ENCODE measurements around the gene IFNA14. TPM values are rescaled to one million over a fixed set of nuclear protein-coding genes. Genes with fewer than 3 reads are reported as not detected.
A peak's percentile ranks its signal among the peaks of the same experiment; 100 is the strongest.

The IFNA14 gene
- total RNA-seq: not detected

GRCh38 chr9:21239911-21240310 lies at the start of gene IFNA14:
TSS of gene IFNA14 (minus strand) at chr9:21240005. CDS start at chr9:21239935, 70 bp downstream.
- 68 to 81% methylated on average over 2 of the region's 2 CpGs for WGBS, 2 donors
- no peak for TF ChIP-seq POLR2AphosphoS5 (IDR thresholded peaks at IDR 0.05)
- no peak for TF ChIP-seq EP300 (IDR thresholded peaks at IDR 0.05)
- no peak within 1 kb of the TSS for H3K27ac ChIP-seq
- ATAC-seq (ENCODE audit: low FRiP score in 2 of 2) (no peak), DNase-seq (no peak)
- H3K9me3 ChIP-seq: no peaks in the 10 kb centered on the region
- H3K36me3 ChIP-seq: no peaks in the 10 kb centered on the region
- no peaks in the 10 kb centered on the region for H3K4me1 ChIP-seq
- H3K27me3 ChIP-seq: no peaks in the 10 kb centered on the region
- no peak within 1 kb of the TSS for H3K4me3 ChIP-seq

GRCh38 chr9:21287280-21287679 lies 47.5 kb upstream of the IFNA14 start:
- Histone ChIP-seq H3K4me3 (no peak overlapping the region), H3K4me1 (no peaks in the 10 kb centered on the region), H3K36me3 (no peaks in the 10 kb centered on the region), H3K27me3 (no peaks in the 10 kb centered on the region), H3K9me3 (no peaks in the 10 kb centered on the region), H3K27ac (no peak overlapping the region)
- 59 to 69% methylated on average over 3 of the region's 3 CpGs for WGBS, 2 donors
- no peak for DNase-seq
- TF ChIP-seq CTCF (IDR thresholded peaks at IDR 0.05) (no peak), POLR2A (IDR thresholded peaks at IDR 0.05) (no peak), EP300 (IDR thresholded peaks at IDR 0.05) (no peak), POLR2AphosphoS5 (IDR thresholded peaks at IDR 0.05) (no peak)
- ATAC-seq (ENCODE audit: low FRiP score in 2 of 2): no peak

- TF ChIP-seq CTCF (IDR thresholded peaks at IDR 0.05): no peak
- no peak for TF ChIP-seq POLR2AphosphoS5 (IDR thresholded peaks at IDR 0.05)
- TF ChIP-seq EP300 (IDR thresholded peaks at IDR 0.05): no peak
- TF ChIP-seq POLR2A (IDR thresholded peaks at IDR 0.05): no peak
- ATAC-seq (ENCODE audit: low FRiP score in 2 of 2) (peak in 1 of 2 donors; percentile 56), DNase-seq (no peak)
- Histone ChIP-seq H3K36me3 (no peaks in the 10 kb centered on the region), H3K27ac (no peak overlapping the region), H3K4me3 (no peak overlapping the region), H3K9me3 (no peaks in the 10 kb centered on the region), H3K4me1 (no peaks in the 10 kb centered on the region), H3K27me3 (no peaks in the 10 kb centered on the region)
- 73 to 81% methylated on average over 5 of the region's 5 CpGs for WGBS, 2 donors
Observed at GRCh38 chr9:21286659-21287058, 46.9 kb upstream of the IFNA14 start.

GRCh38 chr9:21286099-21286498 lies 46.3 kb upstream of the IFNA14 start:
- H3K4me1 ChIP-seq: no peaks in the 10 kb centered on the region
- no peak overlapping the region for H3K4me3 ChIP-seq
- 86 to 91% methylated on average over 5 of the region's 5 CpGs for WGBS, 2 donors
- H3K36me3 ChIP-seq: no peaks in the 10 kb centered on the region
- H3K27ac ChIP-seq: no peak overlapping the region
- DNase-seq: no peak
- no peak for ATAC-seq (ENCODE audit: low FRiP score in 2 of 2)
- TF ChIP-seq EP300 (IDR thresholded peaks at IDR 0.05) (no peak), POLR2AphosphoS5 (IDR thresholded peaks at IDR 0.05) (no peak), CTCF (IDR thresholded peaks at IDR 0.05) (no peak), POLR2A (IDR thresholded peaks at IDR 0.05) (no peak)
- no peaks in the 10 kb centered on the region for H3K27me3 ChIP-seq
- no peaks in the 10 kb centered on the region for H3K9me3 ChIP-seq

- DNase-seq: no peak
- no peaks in the 10 kb centered on the region for H3K27me3 ChIP-seq
- no peak overlapping the region for H3K27ac ChIP-seq
- ATAC-seq (ENCODE audit: low FRiP score in 2 of 2): no peak
- no peak for TF ChIP-seq EP300 (IDR thresholded peaks at IDR 0.05)
- TF ChIP-seq POLR2A (IDR thresholded peaks at IDR 0.05): no peak
- TF ChIP-seq POLR2AphosphoS5 (IDR thresholded peaks at IDR 0.05): no peak
- TF ChIP-seq CTCF (IDR thresholded peaks at IDR 0.05): no peak
- no peaks in the 10 kb centered on the region for H3K4me1 ChIP-seq
- 29 to 64% methylated on average over 2 of the region's 2 CpGs for WGBS, 2 donors
- H3K4me3 ChIP-seq: no peak overlapping the region
- no peaks in the 10 kb centered on the region for H3K9me3 ChIP-seq
- H3K36me3 ChIP-seq: no peaks in the 10 kb centered on the region
Observed at GRCh38 chr9:21281275-21281674, 41.5 kb upstream of the IFNA14 start.

Data from upper lobe of left lung (tissue), 6 donors.